GM12891 (cell line): ENCODE data around the gene APLP2.

Experiments used
- PAX5 ChIP-seq: IDR thresholded peaks from 2 replicates; pipeline ENCODE4 v1.6.1; 2011; ENCODE audit warnings: low read length, moderate library complexity, mild to moderate bottlenecking; ENCODE audit not compliant: insufficient read depth, severe bottlenecking
- POLR2A ChIP-seq: IDR thresholded peaks from 2 replicates; pipeline ENCODE4 v1.6.1; 2011; ENCODE audit warnings: low read depth, low read length, control low read depth
- POLR2AphosphoS5 ChIP-seq: IDR thresholded peaks from 2 replicates; pipeline ENCODE4 v1.6.1; 2011; ENCODE audit warnings: low read depth, low read length, control low read depth
- POU2F2 ChIP-seq: IDR thresholded peaks from 2 replicates; pipeline ENCODE4 v1.6.1; 2011; ENCODE audit warnings: low read depth, mild to moderate bottlenecking, control low read depth, low read length, moderate library complexity
- TAF1 ChIP-seq: IDR thresholded peaks from 2 replicates; pipeline ENCODE4 v1.6.1; 2011; ENCODE audit warnings: low read depth, low read length, control low read depth

DNA sequence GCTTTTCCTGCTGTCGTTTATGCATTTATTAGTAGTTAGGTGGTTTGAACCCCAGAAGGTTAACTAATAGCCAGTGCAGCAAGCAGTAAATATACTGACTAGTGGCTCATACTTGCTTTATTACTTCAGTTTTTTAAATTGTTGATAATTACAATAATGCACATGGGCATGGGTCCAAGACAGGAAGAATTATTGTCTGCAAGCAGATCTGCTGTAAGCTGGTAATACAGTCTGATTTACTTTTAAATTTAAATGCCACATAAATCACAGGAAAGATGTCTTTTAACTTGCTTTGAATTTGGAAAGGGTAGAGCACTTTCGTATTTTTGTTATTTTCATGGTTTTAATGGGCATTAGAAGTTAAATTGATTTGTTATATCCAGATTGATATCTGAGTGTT, 27.1 kb downstream of the APLP2 start:
- TF ChIP-seq POLR2A = no peak
- no peak for TF ChIP-seq POU2F2
- no peak for TF ChIP-seq TAF1
- no peak for TF ChIP-seq POLR2AphosphoS5
- no peak for TF ChIP-seq PAX5
